Cardiac fibroblast (primary cell): ENCODE data around the gene KANK3.

Experiments
- DNase-seq, 2 donors: peaks; one replicate each; pipeline versions ENCODE4 v3.0.0 to v3.0.0-alpha.2; 2010; ENCODE audit warnings: low read depth in 2 of 2
- H3K4me3 ChIP-seq, 2 donors: replicated peaks in 1 of 2; 1 replicate in 1 of 2; 2 replicates in 1 of 2; pipeline ENCODE4 v1.5.1; 2011; ENCODE audit warnings: low read depth in 2 of 2, low read length in 2 of 2, mild to moderate bottlenecking in 2 of 2, moderate library complexity in 1 of 2
- TF ChIP-seq, protein P1 (sequence below): IDR thresholded peaks from one replicate; pipeline ENCODE4 v1.5.1; 2011; ENCODE audit warnings: low read depth, mild to moderate bottlenecking, low read length, inconsistent platforms

Gene KANK3

DNA sequence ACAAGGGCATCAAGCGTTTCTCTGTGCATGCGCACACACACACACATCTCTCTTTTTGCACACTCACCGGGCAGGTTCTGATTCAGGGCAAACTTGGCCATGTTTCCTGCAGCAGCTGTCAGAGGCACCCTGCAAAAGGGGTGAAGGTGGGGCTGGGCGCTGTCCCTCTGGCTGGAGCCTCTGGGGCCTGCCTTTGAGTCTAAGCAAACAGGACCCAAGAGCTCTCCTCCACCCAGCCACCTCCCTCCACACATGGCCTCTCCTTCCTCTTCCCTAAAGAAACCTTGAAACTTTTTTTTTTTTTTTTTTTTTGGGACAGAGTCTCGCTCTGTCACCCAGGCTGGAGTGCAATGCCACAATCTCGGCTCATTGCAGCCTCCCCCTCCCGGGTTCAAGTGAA, 5.3 kb downstream of the KANK3 start:
- DNase-seq, result no peak
- H3K4me3 ChIP-seq, result no peak overlapping the region
- TF ChIP-seq, protein P1, sequence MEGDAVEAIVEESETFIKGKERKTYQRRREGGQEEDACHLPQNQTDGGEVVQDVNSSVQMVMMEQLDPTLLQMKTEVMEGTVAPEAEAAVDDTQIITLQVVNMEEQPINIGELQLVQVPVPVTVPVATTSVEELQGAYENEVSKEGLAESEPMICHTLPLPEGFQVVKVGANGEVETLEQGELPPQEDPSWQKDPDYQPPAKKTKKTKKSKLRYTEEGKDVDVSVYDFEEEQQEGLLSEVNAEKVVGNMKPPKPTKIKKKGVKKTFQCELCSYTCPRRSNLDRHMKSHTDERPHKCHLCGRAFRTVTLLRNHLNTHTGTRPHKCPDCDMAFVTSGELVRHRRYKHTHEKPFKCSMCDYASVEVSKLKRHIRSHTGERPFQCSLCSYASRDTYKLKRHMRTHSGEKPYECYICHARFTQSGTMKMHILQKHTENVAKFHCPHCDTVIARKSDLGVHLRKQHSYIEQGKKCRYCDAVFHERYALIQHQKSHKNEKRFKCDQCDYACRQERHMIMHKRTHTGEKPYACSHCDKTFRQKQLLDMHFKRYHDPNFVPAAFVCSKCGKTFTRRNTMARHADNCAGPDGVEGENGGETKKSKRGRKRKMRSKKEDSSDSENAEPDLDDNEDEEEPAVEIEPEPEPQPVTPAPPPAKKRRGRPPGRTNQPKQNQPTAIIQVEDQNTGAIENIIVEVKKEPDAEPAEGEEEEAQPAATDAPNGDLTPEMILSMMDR, result no peak

DNA sequence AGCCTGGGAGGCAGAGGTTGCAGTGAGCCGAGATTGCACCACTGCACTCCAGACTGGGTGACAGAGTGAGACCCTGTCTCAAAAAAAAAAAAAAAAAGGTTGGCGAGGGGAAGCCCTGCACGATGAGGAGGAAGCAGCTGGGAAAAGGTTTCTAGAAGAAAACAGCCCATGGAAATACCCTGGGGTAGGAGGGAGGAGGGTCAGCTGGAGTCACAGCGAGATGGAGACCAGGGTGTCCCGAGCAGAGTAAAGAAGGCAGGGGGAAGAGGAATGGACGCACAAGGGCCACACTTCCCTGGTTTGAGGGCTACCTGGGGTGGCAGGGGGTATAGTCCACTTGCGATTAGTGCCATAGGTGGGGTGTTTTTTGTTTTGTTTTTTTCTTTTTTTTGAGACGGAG, 6.4 kb downstream of the KANK3 start:
- TF ChIP-seq, protein P1, result no peak
- no peak overlapping the region for H3K4me3 ChIP-seq
- no peak for DNase-seq

DNA sequence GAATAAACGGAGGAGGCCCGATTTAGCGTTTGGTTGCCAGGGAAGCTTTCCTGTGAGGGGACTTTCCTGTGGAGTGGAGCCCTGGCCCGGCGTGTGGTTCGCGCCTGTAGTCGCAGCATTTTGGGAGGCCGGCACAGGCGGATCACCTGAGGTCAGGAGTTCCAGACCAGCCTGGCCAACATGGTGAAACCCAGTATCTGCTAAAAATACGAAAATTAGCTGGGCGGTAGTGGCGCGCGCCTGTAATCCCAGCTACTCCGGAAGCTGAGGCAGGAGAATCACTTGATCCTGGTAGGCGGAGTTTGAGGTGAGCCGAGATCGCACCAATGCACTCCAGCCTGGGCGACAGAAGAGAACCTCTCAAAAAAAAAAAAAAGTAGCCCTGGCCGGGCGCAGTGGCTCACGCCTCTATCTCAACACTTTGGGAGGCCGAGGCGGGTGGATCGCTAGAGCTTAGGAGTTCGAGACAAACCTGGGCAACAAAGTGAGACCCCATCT, 6.9 kb downstream of the KANK3 start:
- TF ChIP-seq, protein P1, result no peak
- no peak overlapping the region for H3K4me3 ChIP-seq

DNA sequence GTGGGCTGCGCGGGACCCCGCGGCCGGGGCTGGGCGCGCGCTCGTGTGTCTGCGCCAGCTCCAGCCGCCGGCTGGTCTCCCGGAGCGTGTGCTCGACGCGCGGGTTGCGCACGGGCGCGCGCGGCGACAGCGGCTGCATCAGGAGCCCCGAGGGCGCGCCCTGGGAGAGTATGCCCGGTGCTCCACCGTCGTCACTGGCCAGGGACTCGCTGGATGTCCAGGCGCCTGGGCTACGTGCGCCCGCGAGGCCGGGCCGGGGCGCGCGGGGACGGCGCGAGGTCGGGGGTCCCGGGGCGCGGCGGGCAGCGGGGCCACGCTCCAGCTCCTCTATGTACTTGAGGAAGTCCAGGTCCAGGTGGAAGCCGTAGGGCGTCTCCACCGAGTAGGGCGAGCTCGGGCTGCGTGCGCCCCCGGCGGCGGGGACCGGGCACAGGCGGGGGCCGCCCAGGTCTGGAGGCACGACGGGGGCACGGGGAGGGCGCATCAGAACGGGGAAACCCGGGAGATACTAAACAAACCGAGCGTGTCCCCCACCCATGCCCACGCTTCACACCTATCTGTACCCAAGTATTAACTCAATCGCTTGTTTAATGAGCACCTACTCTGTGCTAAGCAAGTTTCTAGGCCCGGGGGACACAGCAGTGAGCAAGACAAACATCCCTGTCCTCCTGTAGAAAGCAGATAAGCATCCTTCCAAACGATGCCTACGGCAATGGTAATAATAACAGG, 7.6 kb downstream of the KANK3 start:
- TF ChIP-seq, protein P1, result no peak
- no peak for DNase-seq
- H3K4me3 ChIP-seq, result no peak overlapping the region

More for the DNA sequence above, 6.9 kb downstream of the KANK3 start:
- no peak for DNase-seq

DNA sequence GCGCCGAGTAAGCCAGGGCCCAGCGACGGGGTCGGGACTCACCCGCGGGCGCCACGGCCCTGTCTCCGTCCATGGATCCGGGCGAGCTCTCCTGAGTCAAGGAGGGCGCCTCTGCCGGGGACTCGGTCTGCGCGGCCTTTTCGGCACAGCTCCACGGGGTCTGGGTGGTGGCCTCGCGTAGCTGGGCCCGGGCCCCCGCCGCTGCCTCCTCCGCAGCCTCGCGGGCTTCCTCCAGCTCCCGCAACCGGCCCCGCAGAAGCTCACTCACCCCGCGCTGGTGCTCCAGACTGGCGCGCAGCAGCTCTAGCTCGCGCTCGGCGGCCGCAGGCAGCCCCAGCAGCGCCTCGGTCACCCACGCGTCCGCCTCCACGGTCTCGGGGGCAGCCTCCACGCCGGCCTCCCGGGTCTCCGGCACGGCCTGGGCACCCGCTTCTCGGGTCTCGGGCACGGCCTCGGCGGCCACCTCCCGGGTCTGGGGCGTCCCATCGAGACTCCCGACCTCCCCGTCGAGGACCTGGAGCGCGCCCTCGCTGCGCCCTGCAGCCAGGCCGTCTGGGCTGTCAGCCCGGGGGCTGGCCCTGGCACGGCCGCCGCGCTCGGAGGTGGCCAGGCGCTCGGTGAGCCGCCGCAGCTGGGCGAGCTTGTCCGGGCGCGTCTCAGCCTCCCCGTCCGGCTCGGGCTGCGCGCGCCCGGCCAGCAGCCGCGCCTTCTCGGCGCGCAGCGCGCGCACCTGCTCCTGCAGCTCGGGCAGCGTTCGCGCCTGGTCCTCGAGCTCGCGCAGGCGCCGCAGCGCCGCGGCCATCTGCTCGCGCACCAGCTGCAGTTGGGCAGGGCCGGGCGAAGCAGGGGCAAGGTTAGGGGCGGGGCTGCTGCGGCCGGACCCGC, 8.4 kb downstream of the KANK3 start:
- peak; percentile 61 to 68 for DNase-seq
- peak overlapping the region in 1 of 2 donors; percentile 5 for H3K4me3 ChIP-seq
- TF ChIP-seq, protein P1, result no peak

DNA sequence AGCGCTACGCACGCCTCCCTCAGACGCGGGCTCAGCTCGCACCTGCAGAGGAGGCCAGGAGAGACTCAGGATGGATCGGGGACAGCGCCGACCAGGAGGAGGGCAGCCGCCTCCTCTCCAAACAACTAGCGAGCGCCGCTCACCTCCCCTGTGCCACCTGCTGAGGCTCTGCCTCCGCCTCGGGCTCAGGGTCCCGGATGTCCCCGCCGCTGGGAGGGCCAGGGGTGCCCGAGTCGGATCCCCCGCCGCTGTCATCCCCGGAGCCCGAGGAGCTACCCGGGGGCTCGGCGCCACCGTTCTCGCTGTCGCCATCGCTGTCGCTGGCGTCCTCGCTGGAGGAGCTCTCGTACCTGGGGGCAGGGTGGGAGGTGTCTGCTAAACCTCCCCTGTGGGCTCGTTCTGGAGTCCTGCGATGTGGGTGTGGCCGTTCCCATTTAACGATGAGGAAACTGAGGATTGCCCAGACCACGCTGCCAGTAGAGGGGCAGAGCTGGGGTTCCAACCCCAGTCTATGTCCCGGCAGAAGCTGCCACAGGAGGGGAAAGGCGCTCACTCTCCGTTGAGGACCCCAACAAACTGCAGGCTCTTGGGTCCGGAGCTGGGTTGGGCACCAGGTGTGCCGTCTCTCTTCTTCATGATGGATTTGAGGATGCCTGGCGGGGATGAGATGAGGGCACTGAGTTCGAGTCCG, 9.2 kb downstream of the KANK3 start:
- H3K4me3 ChIP-seq, result no peak overlapping the region
- TF ChIP-seq, protein P1, result no peak
- no peak for DNase-seq
